Naive thymus-derived CD8-positive, alpha-beta T cell (primary cell): ENCODE measurements around the gene TMPRSS11B. TPM values are rescaled to one million over a fixed set of nuclear protein-coding genes. Genes with fewer than 3 reads are reported as not detected.
A peak's percentile ranks its signal among the peaks of the same experiment; 100 is the strongest.
"Not testable (repeated sequence)": the region's sequence is repeated elsewhere in the genome, so short reads cannot be mapped to it uniquely, and the experiment has no call there.

Source experiments
- ATAC-seq, 2 donors: fragments of 150-1000 bp; cut with Tn5 transposase in 1 of 2; sonication (Bioruptor Pico), chemical (Tn5 transposase) in 1 of 2; 1 replicate in 1 of 2; 2 replicates in 1 of 2; pipeline ENCODE4 v1.10.0; 2021; ENCODE audit warnings: mild to moderate bottlenecking in 2 of 2, moderate library complexity in 2 of 2
- POLR2A ChIA-PET: fragments of 350-600 bp; sonication (Branson Sonifier 250); formaldehyde crosslinking; loops from one replicate; lab custom pipeline; 2021; ENCODE audit warnings: antibody characterized with exemption; lab: Charles Lee
- DNase-seq, 10 donors: peaks; one replicate each; pipeline versions ENCODE4 v3.0.0 to v3.0.0-alpha.2; 2020 to 2022
- H3K27ac Mint-ChIP-seq, 10 donors: one replicate each; pipeline ENCODE4 v1.8.0; 2020 to 2022; ENCODE audit warnings: mild to moderate bottlenecking in 10 of 10, mixed read lengths in 10 of 10, moderate library complexity in 4 of 10, inconsistent platforms in 1 of 10
- H3K27me3 Mint-ChIP-seq, 5 donors: one replicate each; pipeline ENCODE4 v1.8.0; 2021 to 2022; ENCODE audit warnings: mixed read lengths in 5 of 5
- H3K36me3 Mint-ChIP-seq, 3 donors: one replicate each; pipeline ENCODE4 v1.8.0; 2020 to 2022; ENCODE audit warnings: mixed read lengths in 3 of 3, mild to moderate bottlenecking in 2 of 3, inconsistent platforms in 1 of 3
- H3K4me1 Mint-ChIP-seq, 4 donors: one replicate each; pipeline ENCODE4 v1.8.0; 2021 to 2022; ENCODE audit warnings: mixed read lengths in 4 of 4
- H3K4me3 Mint-ChIP-seq, 10 donors: one replicate each; pipeline ENCODE4 v1.8.0; 2020 to 2022; ENCODE audit warnings: mild to moderate bottlenecking in 10 of 10, mixed read lengths in 10 of 10, moderate library complexity in 6 of 10, inconsistent platforms in 1 of 10
- H3K9me3 Mint-ChIP-seq, 9 donors: one replicate each; pipeline ENCODE4 v1.8.0; 2020 to 2022; ENCODE audit warnings: mixed read lengths in 9 of 9, mild to moderate bottlenecking in 3 of 9, inconsistent platforms in 1 of 9, moderate library complexity in 1 of 9
- polyA plus RNA-seq, 3 donors: library from polyadenylated mRNA; unstranded; fragments of 300-500 nt; fragmentation: Illumina TruSeq; gene quantifications; one replicate each; pipeline ENCODE4 v1.2.3, GENCODE V29; 2021
- total RNA-seq, 8 experiments: library from RNA in 2 of 8; stranded (reverse) in 2 of 8; gene quantifications; one replicate each; pipeline ENCODE4 v1.2.3 and lab custom pipeline; 2021 to 2026

Gene TMPRSS11B
- total and polyA plus RNA-seq, 5 experiments from 2014 or later = not detected

GRCh38 chr4:68267433-68267944 is 22.0 kb upstream of the TMPRSS11B start:
- Mint-ChIP-seq H3K27ac (peak overlapping the region in 1 of 10 donors; percentile 43), H3K36me3 (peaks cover 0 to 5% (median 5%) of the 10 kb centered on the region in 3 donors), H3K4me1 (peaks cover 0 to 7% (median 3%) of the 10 kb centered on the region in 4 donors), H3K4me3 (no peak overlapping the region), H3K9me3 (peaks cover 0 to 8% (median 3%) of the 10 kb centered on the region in 9 donors), H3K27me3 (peaks cover 0 to 9% (median 5%) of the 10 kb centered on the region in 5 donors)
- DNase-seq = no peak
- ATAC-seq = no peak
- POLR2A ChIA-PET = no interaction called here

GRCh38 chr4:68264875-68265565 is 19.5 kb upstream of the TMPRSS11B start:
- no peak for ATAC-seq
- peaks cover 0 to 8% (median 3%) of the 10 kb centered on the region in 9 donors for H3K9me3 Mint-ChIP-seq
- POLR2A ChIA-PET = no interaction called here
- DNase-seq = no peak
- no peak overlapping the region for H3K27ac Mint-ChIP-seq
- H3K4me1 Mint-ChIP-seq = peaks cover 0 to 7% (median 0%) of the 10 kb centered on the region in 4 donors
- H3K36me3 Mint-ChIP-seq = peaks cover 0 to 5% (median 5%) of the 10 kb centered on the region in 3 donors
- peaks cover 0 to 6% (median 0%) of the 10 kb centered on the region in 5 donors for H3K27me3 Mint-ChIP-seq
- no peak overlapping the region for H3K4me3 Mint-ChIP-seq

- Mint-ChIP-seq H3K9me3 (peaks cover 0 to 8% (median 3%) of the 10 kb centered on the region in 9 donors), H3K4me3 (no peak overlapping the region), H3K4me1 (no peaks in the 10 kb centered on the region), H3K36me3 (peaks cover 0 to 5% (median 5%) of the 10 kb centered on the region in 3 donors), H3K27ac (no peak overlapping the region), H3K27me3 (peaks cover 0 to 7% (median 5%) of the 10 kb centered on the region in 5 donors)
- DNase-seq (no peak), ATAC-seq (no peak)
- POLR2A ChIA-PET = no interaction called here
Observed at GRCh38 chr4:68259191-68259590, 13.7 kb upstream of the TMPRSS11B start.

DNA sequence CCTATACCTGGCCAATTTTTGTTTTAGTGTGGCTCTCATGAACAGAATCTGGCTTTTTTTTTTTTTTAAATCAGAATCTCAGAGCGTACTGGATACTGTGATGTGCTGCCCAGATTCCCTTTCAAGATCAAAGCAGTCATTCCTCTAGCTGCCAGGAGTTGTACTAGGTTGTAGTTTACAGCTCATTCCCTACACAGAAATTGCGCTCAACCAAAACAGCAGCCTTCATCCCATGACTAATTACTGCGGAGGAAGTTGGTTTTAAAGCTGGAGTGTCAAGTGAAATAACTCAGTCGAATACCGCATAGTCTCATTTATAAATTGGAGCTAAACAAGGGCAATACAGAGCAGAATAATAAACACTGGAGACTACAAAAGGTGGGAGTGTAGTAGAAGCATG is 12.2 kb upstream of the TMPRSS11B start:
- Mint-ChIP-seq H3K36me3 (no peaks in the 10 kb centered on the region), H3K27me3 (peaks cover 3 to 11% (median 7%) of the 10 kb centered on the region in 5 donors), H3K4me1 (no peaks in the 10 kb centered on the region), H3K27ac (no peak overlapping the region), H3K9me3 (no peaks in the 10 kb centered on the region), H3K4me3 (no peak overlapping the region)
- ATAC-seq (no peak), DNase-seq (no peak)
- POLR2A ChIA-PET = no interaction called here

DNA sequence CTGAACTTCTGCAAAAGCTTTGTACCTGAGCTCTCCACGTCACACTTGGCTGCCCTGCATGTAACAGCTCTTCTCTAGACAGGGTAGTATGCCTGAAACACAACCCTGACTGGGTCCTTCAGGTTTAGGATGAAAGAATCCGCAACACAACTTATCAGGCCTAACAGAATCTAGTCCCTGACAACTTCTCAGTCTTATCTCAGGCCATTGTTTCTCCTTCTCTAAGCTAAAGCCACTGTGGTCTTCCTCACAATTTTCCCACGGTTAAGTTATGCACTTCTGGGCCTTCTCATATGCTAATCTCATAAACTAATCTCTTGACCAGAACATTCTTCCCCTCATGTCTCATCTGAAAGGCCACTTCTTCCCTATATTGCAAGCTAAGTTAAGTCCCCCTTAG is 10.8 kb upstream of the TMPRSS11B start:
- DNase-seq = no peak
- peaks cover 9 to 16% (median 12%) of the 10 kb centered on the region in 5 donors for H3K27me3 Mint-ChIP-seq
- H3K36me3 Mint-ChIP-seq = no peaks in the 10 kb centered on the region
- no peaks in the 10 kb centered on the region for H3K4me1 Mint-ChIP-seq
- H3K9me3 Mint-ChIP-seq = no peaks in the 10 kb centered on the region
- H3K4me3 Mint-ChIP-seq = no peak overlapping the region
- POLR2A ChIA-PET = no interaction called here
- ATAC-seq = no peak
- peak overlapping the region in 1 of 10 donors; percentile 25 for H3K27ac Mint-ChIP-seq

DNA sequence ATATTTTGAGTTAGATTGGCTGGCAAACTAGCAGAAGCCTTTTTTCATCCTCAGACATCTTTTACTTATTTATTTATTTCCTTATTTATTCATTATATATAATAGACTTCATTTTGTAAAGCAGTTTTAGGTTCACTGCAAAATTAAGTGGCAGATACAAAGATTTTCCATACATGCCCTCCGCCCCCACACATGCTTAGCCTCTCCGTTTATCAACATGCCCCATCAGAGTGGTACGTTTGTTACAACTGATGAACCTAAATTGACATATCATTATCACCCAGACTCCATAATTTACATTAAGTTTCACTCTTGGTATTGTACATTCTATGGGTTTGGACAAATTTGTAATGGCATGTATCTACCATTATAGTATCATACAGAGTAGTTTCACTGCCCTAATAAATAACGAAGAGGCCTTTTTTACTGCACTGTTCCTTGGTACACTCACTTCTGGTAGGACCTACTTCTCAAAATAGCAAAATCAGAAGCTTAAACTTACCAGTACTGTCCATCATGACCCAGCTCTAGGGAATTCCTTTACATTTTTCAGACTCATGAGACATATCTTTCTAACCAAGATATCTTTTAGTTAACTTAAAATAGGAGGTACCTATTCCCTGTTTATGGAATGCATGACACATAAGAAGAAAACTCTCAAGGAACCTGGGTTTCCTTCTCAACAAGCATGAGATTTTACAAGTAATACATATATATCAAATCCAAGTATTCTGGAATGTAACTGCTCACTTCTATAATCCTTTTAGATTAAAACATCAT is 4.8 kb upstream of the TMPRSS11B start:
- H3K9me3 Mint-ChIP-seq = no peaks in the 10 kb centered on the region
- no peak for DNase-seq
- H3K4me3 Mint-ChIP-seq = no peak overlapping the region
- H3K36me3 Mint-ChIP-seq = no peaks in the 10 kb centered on the region
- no peaks in the 10 kb centered on the region for H3K4me1 Mint-ChIP-seq
- peaks cover 9 to 20% (median 15%) of the 10 kb centered on the region in 5 donors for H3K27me3 Mint-ChIP-seq
- no peak for ATAC-seq
- POLR2A ChIA-PET = no interaction called here
- H3K27ac Mint-ChIP-seq = no peak overlapping the region

DNA sequence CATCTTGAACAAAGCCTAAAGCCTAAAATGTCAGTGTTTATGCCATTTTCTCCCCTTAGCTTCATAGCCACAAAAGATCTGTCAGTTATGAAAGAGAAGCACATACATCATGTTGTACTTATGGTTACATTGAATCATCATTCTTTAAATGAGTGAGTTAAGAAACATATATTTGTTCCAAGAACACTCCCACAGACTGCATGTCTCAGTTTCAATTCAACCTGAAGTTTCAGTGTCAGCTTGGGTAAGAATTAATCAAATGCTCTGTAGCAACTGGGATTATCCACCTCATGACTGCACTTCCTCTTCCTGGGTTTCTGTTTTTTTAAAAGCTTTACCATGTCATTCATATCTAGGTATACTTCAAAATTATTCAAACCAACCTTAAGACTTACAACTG is 3.9 kb upstream of the TMPRSS11B start:
- Mint-ChIP-seq H3K27ac (no peak overlapping the region), H3K27me3 (peaks cover 9 to 20% (median 13%) of the 10 kb centered on the region in 5 donors), H3K4me3 (no peak overlapping the region), H3K9me3 (no peaks in the 10 kb centered on the region), H3K36me3 (no peaks in the 10 kb centered on the region), H3K4me1 (no peaks in the 10 kb centered on the region)
- DNase-seq (no peak), ATAC-seq (no peak)
- POLR2A ChIA-PET = no interaction called here

DNA sequence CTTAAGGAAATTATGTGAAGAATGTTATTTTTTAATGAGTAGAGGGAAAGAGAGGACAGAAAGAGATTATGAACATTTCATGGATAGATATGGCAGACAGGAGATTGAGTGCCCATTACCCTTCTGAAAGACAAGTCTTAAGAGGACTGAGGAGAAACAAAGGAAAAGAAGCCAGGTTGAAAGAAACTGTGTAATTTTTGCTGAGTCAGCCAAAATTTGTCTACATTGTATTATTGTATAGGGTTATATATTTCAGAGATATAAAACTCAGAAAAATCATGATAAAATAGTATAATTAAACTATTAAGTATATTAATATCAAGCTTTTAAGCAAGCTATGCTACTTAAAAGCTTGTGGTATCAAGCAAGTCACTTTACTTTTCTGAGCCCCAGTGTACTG is 4.9 kb downstream of the TMPRSS11B start:
- peaks cover 5 to 20% (median 19%) of the 10 kb centered on the region in 5 donors for H3K27me3 Mint-ChIP-seq
- DNase-seq (no peak), ATAC-seq (no peak)
- POLR2A ChIA-PET = no interaction called here
- no peaks in the 10 kb centered on the region for H3K36me3 Mint-ChIP-seq
- no peak overlapping the region for H3K27ac Mint-ChIP-seq
- no peaks in the 10 kb centered on the region for H3K9me3 Mint-ChIP-seq
- no peak overlapping the region for H3K4me3 Mint-ChIP-seq
- no peaks in the 10 kb centered on the region for H3K4me1 Mint-ChIP-seq

GRCh38 chr4:68228568-68228967 is 16.9 kb downstream of the TMPRSS11B start:
- DNase-seq (no peak), ATAC-seq (no peak)
- Mint-ChIP-seq H3K27ac (no peak overlapping the region), H3K4me3 (no peak overlapping the region), H3K4me1 (no peaks in the 10 kb centered on the region), H3K27me3 (peaks cover 0 to 10% (median 0%) of the 10 kb centered on the region in 5 donors), H3K9me3 (no peaks in the 10 kb centered on the region), H3K36me3 (no peaks in the 10 kb centered on the region)
- POLR2A ChIA-PET = no interaction called here

DNA sequence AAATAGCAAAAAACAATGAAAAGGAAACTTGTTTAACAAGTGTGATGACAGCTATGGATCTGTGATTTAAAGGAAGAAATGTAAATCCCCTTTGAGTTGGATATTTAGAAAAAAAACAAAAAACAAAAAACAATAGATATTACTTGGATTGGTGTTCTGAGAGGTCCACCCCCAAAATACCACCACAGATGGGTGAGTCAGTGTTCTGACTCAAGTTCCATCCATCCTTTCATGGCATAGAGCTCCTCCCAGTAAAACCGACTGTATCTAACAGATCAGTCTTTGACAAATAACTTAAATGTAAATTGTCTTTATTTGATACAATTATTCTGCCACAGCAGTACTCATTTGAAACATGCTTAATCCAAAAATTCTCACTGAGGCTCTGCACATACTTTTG is 27.4 kb downstream of the TMPRSS11B start:
- no peak overlapping the region for H3K27ac Mint-ChIP-seq
- DNase-seq = no peak
- no peak overlapping the region for H3K4me3 Mint-ChIP-seq
- no peaks in the 10 kb centered on the region for H3K4me1 Mint-ChIP-seq
- no peaks in the 10 kb centered on the region for H3K36me3 Mint-ChIP-seq
- POLR2A ChIA-PET = no interaction called here
- peaks cover 2 to 25% (median 18%) of the 10 kb centered on the region in 5 donors for H3K27me3 Mint-ChIP-seq
- H3K9me3 Mint-ChIP-seq = peaks cover 0 to 4% (median 0%) of the 10 kb centered on the region in 9 donors
- no peak for ATAC-seq

- H3K36me3 Mint-ChIP-seq = no peaks in the 10 kb centered on the region
- DNase-seq (no peak), ATAC-seq (no peak)
- H3K27me3 Mint-ChIP-seq = peaks cover 2 to 25% (median 18%) of the 10 kb centered on the region in 5 donors
- no peaks in the 10 kb centered on the region for H3K4me1 Mint-ChIP-seq
- H3K27ac Mint-ChIP-seq = no peak overlapping the region
- no peak overlapping the region for H3K4me3 Mint-ChIP-seq
- POLR2A ChIA-PET = no interaction called here
- peaks cover 0 to 4% (median 0%) of the 10 kb centered on the region in 9 donors for H3K9me3 Mint-ChIP-seq
Observed at GRCh38 chr4:68216501-68216900, 29.0 kb downstream of the TMPRSS11B start.

DNA sequence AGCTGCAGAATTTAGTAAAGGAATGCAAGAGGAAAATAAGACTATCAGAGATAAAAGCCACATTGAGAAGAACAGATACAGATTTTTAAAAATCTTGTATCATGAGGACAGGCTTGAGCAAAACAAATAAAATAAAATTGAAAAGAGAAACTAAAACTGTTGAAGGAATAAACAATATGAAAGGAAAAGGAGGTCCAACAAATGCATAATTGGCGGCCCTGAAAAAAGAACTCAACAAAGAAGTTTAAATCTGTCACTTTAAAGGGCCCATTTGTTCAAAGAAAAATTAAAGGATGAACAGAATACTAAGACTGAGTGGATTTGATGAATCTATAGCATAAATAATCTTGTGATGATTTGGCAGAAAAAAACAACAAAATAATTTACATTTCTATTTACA is 36.5 kb downstream of the TMPRSS11B start:
- Mint-ChIP-seq H3K36me3 (peaks cover 0 to 15% (median 3%) of the 10 kb centered on the region in 3 donors), H3K9me3 (peaks cover 10 to 50% (median 21%) of the 10 kb centered on the region in 9 donors), H3K27ac (no peak overlapping the region), H3K4me1 (no peaks in the 10 kb centered on the region), H3K27me3 (peaks cover 0 to 2% (median under 1%) of the 10 kb centered on the region in 5 donors), H3K4me3 (no peak overlapping the region)
- POLR2A ChIA-PET = no interaction called here
- no peak for DNase-seq
- ATAC-seq = no peak

GRCh38 chr4:68194305-68194704 is 51.2 kb downstream of the TMPRSS11B start:
- ATAC-seq, H3K27ac Mint-ChIP-seq, POLR2A ChIA-PET, H3K4me3 Mint-ChIP-seq, DNase-seq, H3K4me1 Mint-ChIP-seq, H3K36me3 Mint-ChIP-seq: not testable (repeated sequence)
- Mint-ChIP-seq H3K27me3 (peaks cover 3 to 17% (median 7%) of the 10 kb centered on the region in 5 donors), H3K9me3 (peaks cover 0 to 16% (median 8%) of the 10 kb centered on the region in 9 donors)
